GM21528 (cell line): ENCODE results near the gene SNX1.
A peak's percentile ranks its signal among the peaks of the same experiment; 100 is the strongest.

Source experiments
- ATAC-seq: cut with Tn5 transposase; IDR thresholded peaks from one replicate; pipeline ENCODE4 v1.9.1; 2021; ENCODE audit warnings: mild to moderate bottlenecking, moderate library complexity; ENCODE audit not compliant: unreplicated experiment, low FRiP score

SNX1 gene

GRCh38 chr15:64161688-64162477 lies 66.1 kb downstream of the SNX1 start:
- ATAC-seq = no peak

- peak; percentile 32 for ATAC-seq
Observed at GRCh38 chr15:64162478-64162868, 66.7 kb downstream of the SNX1 start.

- ATAC-seq = peak; percentile 84
Observed at GRCh38 chr15:64162869-64163658, 67.3 kb downstream of the SNX1 start, which contains the start of gene PPIB. Gene PPIB, minus strand, starts transcription at chr15:64163022. Its CDS starts 36 bp downstream, at chr15:64162986.

- ATAC-seq = peak; percentile 8
Observed at GRCh38 chr15:64163659-64164362, 68.0 kb downstream of the SNX1 start.

GRCh38 chr15:64164436-64164835 lies 68.7 kb downstream of the SNX1 start:
- ATAC-seq = no peak

- no peak for ATAC-seq
Observed at GRCh38 chr15:64166102-64166890, 70.5 kb downstream of the SNX1 start.

- peak; percentile 71 for ATAC-seq
Observed at GRCh38 chr15:64180235-64180824, 84.5 kb downstream of the SNX1 start.

- no peak for ATAC-seq
Observed at GRCh38 chr15:64182859-64183370, 87.1 kb downstream of the SNX1 start.

- ATAC-seq = no peak
Observed at GRCh38 chr15:64185146-64185911, 89.5 kb downstream of the SNX1 start.

GRCh38 chr15:64187396-64188191 lies 91.8 kb downstream of the SNX1 start:
- ATAC-seq = no peak
